GM19043 (cell line): ENCODE results near the gene ABR.
"Not testable (repeated sequence)": the region's sequence is repeated elsewhere in the genome, so short reads cannot be mapped to it uniquely, and the experiment has no call there.

ENCODE experiments used
- ATAC-seq: cut with Tn5 transposase; IDR thresholded peaks from one replicate; pipeline ENCODE4 v1.9.1; 2021; ENCODE audit warnings: low read depth; ENCODE audit not compliant: unreplicated experiment

Gene ABR

DNA sequence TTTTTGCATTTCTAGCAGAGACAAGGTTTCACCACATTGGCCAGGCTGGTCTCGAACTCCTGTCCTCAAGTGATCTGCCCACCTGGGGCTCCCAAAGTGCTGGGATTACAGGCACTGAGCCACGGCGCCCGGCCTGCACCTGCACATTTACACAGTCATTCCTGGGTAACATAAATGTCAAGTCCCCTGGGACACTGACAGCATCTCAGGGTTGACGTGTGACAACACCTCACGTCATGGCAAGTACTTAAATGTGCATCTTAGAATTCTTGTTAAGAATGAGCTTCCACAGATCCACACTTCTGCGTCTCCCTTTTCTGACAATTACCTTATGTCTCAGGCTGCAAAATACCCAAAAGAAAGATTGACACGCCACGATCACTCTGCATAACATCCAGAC lies 80.5 kb downstream of the ABR start:
- ATAC-seq = no peak

DNA sequence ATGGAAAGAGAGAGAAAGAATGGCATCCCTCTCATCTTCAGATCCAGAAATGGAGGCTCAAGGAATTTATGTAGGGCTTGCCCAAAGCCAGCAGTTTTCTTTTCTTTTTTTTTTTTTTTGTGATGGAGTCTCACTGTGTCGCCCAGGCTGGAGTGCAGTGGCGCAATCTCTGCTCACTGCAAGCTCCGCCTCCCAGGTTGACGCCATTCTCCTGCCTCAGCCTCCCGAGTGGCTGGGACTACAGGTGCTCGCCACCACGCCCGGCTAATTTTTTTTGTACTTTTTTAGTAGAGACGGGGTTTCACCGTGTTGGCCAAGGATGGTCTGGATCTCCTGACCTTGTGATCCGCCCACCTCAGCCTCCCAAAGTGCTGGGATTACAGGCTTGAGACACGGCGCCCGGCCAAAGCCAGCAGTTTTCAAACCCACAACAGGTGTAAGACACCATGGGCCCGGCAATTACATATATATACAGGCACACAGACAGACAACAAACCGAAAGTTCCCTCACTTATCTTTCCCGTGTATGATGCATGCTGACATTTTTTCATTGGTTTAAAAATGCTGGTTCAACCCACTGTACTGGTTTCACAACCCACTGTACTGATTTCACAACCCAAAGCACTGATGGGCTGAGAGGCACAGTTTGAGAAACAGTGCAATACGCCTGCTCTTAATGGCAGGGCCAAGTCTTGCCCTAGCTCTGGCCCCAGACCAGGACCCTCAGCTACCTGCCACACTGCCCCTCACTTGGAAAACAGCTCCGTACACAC lies 81.6 kb downstream of the ABR start:
- ATAC-seq = not testable (repeated sequence)

DNA sequence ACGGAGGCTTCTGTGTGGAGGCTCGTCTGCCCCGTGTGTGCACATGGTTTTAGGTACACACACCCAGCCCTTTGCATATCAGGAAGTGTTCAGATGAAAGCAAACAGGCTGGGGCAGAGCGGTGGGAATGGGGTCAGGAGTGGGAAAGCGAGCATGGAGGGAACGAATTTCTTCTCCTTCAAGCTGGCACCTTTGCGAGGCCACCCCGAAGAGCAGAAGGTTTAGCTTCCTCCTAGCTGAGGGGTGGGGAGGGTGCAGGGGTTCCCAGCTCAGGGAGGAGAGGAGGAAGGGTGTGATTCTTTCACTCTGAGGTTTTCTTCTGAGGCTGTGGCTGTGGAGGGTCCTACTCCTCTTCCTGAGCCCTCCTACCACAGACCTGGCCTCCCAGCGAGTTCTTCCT lies 83.6 kb downstream of the ABR start:
- ATAC-seq = no peak

- ATAC-seq = no peak
Measured at GRCh38 chr17:1095853-1096173, 84.0 kb downstream of the ABR start.

- ATAC-seq = no peak
Measured at GRCh38 chr17:1095090-1095852, 84.5 kb downstream of the ABR start.

GRCh38 chr17:1094591-1094990 lies 85.2 kb downstream of the ABR start:
- ATAC-seq = no peak

GRCh38 chr17:1091900-1092299 lies 87.9 kb downstream of the ABR start:
- no peak for ATAC-seq

DNA sequence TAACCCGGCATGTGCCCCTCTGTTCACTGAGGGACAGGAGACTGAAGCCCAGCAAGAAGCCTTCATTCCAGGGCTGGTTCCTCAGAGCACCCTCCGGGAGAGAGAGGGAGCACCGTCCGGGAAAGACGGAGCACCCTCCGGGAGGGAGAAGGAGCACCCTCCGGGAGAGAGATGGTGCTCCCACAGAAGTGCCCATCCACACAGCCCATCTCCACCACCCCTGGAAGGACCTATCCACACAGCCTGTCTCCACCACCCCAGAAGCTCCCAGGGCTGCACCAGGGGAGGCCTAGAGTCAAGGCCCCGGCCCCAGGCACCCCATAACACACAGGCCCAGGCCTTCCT lies 88.6 kb downstream of the ABR start:
- ATAC-seq = no peak

GRCh38 chr17:1090465-1091189 lies 89.2 kb downstream of the ABR start:
- no peak for ATAC-seq

DNA sequence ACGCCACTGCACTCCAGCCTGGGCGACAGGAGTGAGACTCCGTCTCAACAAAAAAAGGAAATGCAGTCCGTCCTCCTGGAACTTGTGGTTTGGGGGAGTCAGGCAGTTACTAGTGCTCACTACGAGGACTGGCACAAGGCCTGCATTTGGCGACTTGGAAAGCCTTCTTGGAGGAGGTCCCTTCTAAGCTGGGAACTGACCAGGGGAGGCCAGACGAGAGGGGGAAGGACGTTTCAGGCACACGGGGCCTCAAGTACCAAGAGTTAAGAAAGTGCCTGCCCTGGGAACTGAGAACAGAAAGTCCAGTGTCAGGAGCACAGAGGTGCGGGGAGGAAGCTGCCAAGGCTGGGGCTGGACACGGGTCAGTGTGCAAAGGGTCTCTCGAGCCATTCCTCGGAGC lies 89.9 kb downstream of the ABR start:
- no peak for ATAC-seq

DNA sequence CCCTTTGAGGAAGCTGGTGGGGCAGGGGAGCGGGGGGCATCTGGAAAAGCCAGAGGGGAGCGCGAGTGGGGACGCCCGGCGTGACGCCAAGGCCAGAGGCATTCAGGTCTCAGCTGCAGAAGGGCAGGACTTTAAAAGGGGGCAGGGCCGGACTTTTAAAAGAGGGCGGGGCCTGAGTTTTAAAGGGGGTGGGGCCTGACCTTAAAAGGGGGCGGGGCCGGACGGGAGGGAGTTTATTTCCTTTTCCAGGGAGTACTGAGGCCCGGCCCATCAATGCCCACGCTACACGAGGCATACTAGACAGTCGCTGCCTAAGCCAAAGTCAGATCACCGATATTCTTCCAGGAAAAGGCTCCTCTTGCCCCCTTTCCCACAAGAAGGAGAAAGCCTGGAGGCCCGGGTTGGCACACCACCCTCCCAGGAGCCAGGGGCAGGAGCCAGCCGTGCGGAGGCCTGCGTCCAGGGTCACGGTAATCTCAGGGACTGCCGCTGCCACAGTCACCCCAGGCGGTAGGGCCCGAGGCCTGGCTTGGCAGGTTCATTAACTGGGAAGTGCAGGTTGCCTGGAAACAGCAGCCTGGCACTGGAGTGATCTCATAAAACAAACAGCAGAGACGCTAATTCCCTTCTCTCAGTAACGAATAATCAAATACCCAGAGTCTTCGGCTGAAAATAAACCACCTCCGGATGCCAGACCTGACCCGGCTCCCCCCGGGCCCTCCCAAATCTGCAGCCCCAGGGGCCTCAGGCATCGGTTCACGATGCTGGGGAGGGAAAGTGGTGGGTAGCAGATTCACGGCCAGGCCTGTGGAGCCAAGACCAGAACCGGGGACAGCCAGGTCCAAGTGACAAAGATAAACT lies 92.2 kb downstream of the ABR start:
- no peak for ATAC-seq

DNA sequence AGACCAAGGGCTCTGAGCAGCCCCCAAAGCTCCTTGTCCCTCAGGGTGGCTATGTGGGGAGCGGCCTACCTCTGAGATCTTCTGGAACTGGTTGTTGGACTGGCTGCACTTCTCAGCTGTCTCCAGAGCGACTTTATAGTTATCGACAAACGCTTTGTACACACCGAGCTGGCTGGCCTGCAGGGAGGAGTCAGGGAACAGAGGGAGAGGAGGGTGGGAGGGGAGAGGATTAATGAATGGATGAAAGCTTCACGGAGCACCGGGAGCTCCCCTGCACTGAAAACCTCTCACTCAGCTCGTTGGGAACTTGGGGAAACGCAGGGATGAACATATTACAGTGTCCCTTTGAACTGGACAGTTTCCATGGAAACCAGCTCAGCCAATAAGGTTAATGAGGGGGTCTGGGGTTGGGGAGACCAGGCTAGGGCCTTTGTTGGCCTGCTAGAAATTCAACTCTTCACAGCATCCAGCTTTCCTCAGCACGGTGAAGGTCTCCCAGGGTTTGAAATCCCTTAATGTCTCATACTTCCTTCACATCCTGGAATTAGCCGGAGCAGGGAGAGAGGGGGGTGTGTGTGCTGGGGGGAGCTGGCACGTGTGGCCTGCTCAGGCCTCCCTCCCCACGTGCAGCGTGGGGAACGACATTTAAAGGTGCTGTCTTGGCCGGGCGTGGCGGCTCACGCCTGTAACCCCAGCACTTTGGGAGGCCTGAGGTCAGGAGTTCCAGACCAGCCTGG lies 96.2 kb downstream of the ABR start:
- no peak for ATAC-seq

- ATAC-seq = no peak
Measured at GRCh38 chr17:1082579-1082978, 97.2 kb downstream of the ABR start.

DNA sequence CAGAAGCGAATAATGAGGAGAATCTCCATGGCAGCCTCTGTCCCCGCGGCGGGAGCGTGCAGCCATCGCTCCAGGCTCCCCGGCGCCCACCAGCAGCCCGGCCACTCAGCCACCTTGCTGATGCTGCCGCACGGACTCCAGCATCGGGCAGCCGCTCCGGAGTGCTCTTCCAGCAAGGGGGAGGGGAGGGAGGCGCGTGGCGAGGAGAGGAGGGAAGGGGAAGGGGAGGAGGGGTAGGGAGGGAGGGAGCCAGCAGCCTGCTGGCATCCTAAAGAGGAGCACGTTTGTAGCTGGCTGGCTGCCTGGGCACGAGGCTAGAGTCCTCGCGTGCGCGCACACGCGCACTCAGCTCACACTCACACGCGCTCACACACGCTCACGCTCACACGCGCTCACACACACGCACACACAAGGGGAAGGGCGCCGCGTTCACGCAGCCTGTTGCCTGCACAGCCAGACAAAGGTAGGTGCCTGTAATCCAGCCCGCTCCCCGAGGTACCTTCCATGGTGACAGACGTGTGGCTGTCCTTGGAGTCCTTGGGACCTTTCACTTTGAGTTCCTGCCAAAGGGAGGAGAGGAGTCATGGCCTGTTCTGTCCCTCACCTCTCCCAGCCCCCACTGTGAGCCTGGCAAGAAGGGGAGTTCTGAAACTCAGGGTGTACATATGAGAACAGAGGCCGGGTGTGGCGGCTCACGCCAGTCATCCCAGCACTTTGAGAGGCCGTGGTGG lies 100.8 kb downstream of the ABR start:
- no peak for ATAC-seq

DNA sequence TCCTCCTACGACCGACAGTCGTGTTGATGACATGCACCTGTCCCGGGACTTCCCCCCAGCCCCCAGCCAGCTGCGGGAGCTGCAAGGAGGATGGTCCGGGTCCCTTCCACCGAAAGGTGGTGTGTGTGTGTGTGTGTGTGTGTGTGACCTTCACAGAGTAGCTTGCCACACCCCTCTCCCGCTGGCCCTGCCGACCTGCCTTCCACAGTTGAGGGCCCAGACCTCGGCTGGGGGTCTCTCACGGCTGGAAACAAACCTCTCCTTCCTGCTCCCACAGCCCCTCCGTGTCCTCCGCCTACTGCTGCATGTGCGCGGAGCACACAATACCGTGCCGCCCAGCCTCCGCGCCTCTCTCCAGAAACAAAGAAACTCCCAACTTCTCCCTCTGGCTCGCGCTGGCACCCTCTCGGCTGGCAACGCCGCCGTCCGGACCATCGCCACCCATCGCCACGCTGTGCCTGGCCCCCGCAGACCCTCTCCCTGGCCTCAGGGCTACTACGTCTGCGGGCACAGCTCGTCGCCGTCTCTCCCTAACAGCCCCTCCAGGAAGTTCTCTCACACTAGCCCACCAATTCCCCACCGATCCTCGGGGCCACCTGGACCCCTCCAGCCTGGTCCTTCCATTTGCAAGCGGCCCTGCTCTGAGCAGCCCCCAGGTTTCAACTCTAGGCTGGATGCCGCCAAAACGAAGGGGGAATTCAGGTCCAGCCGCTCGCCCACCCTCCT lies 101.6 kb downstream of the ABR start:
- ATAC-seq = no peak

DNA sequence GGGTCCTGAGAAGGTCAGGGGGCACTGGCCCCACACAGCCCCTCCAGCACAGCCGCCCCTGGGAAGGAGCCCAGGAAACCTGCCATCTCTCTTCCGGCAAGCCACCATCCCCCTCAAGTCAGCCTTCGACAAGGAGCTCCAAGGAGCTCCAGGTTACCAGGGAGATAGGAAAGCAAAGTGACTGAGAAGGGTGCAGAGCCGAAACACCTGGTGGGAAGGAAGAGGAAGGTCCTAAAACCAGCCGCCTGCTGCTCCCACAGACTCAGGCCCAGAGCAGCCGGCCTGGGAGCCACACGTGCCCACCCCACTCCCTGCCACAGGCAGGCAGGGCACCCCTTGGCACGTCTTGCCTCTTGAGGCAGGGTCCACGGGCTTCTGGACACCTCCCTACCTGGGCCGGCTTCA lies 102.2 kb downstream of the ABR start:
- no peak for ATAC-seq

DNA sequence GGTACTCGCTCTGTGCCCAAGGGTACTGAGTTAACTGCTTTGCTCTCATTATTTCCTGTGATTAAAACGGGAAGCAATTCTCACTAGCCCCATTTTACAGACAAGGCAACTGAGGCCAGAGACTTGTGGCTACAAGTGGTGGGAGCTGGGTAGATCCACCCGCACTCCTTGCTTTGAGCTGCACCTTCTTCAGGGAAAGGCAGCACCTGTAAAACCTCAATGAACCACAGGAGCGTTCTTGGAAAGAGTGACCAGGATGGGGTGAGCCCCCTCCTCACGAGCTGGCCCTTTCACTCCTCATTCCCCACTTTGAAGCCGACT lies 102.8 kb downstream of the ABR start:
- ATAC-seq = no peak

DNA sequence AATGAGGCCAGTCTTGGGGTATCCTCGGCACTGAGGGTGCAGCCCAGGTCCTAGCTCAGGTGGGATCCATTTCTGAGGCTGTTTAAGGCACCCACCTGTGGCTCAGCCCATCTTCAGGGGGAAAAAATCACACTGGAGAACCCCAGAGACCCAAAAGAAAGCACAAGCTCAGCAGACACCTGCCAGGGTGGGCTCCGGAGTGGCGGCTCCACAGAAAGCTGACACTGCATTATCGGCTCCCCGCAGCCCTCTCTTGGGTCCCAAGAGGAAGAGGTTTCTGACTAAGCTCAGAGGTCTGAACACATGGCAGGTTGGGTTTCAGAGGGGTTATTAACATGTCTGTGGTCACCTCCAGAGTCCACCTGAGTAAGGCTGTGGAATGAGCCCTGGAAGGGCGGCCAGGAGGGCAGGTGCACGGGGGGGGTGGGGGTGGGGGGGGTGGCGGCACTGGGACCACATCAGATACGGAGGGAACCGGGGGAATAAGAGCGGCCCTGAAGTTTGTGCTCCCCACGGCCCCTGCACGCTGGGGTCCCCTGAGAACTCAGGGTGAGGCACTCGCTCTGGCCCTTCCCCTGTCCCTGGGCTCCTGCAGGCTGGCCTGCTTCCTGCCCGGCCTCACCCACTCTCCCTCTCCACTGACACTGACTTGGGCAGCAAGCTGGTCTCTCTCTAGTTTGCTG lies 103.3 kb downstream of the ABR start:
- no peak for ATAC-seq
